ENCODE data around the gene SYPL1.

Gene SYPL1

GRCh38 chr7:106058928-106059324 is 53.2 kb downstream of the SYPL1 start:
- H3K36me3 ChIP-seq (ENCODE audit: insufficient read depth, low read length), result no peaks in the 10 kb centered on the region
- peaks cover 4% of the 10 kb centered on the region for H3K4me1 ChIP-seq (ENCODE audit: control insufficient read depth, insufficient read depth, low read length, unreplicated experiment)
- no peak overlapping the region for H2AFZ ChIP-seq (ENCODE audit: low read length, unreplicated experiment)
- no peak overlapping the region for H3K4me3 ChIP-seq (ENCODE audit: low read depth, low read length)
- H3K27ac ChIP-seq (ENCODE audit: low read depth, low read length), result no peak overlapping the region
- 0 out of 2 replicates have a peak, but pooled peaks cover 4% of the 10 kb centered on the region for H3K27me3 ChIP-seq (ENCODE audit: insufficient read depth, low read length)
- H3K79me2 ChIP-seq (ENCODE audit: control insufficient read depth, insufficient read depth, low read length, unreplicated experiment), result no peaks in the 10 kb centered on the region

GRCh38 chr7:106057962-106058927 is 53.9 kb downstream of the SYPL1 start:
- Histone ChIP-seq H3K36me3 (ENCODE audit: insufficient read depth, low read length) (no peaks in the 10 kb centered on the region), H3K27me3 (ENCODE audit: insufficient read depth, low read length) (0 out of 2 replicates have a peak, but pooled peaks cover 6% of the 10 kb centered on the region), H3K4me3 (ENCODE audit: low read depth, low read length) (no peak overlapping the region), H2AFZ (ENCODE audit: low read length, unreplicated experiment) (no peak overlapping the region), H3K4me1 (ENCODE audit: control insufficient read depth, insufficient read depth, low read length, unreplicated experiment) (peaks cover 4% of the 10 kb centered on the region), H3K79me2 (ENCODE audit: control insufficient read depth, insufficient read depth, low read length, unreplicated experiment) (no peaks in the 10 kb centered on the region), H3K27ac (ENCODE audit: low read depth, low read length) (no peak overlapping the region)

- H3K4me1 ChIP-seq (ENCODE audit: control insufficient read depth, insufficient read depth, low read length, unreplicated experiment), result peaks cover 4% of the 10 kb centered on the region
- H3K4me3 ChIP-seq (ENCODE audit: low read depth, low read length), result no peak overlapping the region
- 0 out of 2 replicates have a peak, but pooled peaks cover 6% of the 10 kb centered on the region for H3K27me3 ChIP-seq (ENCODE audit: insufficient read depth, low read length)
- H3K36me3 ChIP-seq (ENCODE audit: insufficient read depth, low read length), result no peaks in the 10 kb centered on the region
- no peaks in the 10 kb centered on the region for H3K79me2 ChIP-seq (ENCODE audit: control insufficient read depth, insufficient read depth, low read length, unreplicated experiment)
- no peak overlapping the region for H2AFZ ChIP-seq (ENCODE audit: low read length, unreplicated experiment)
- H3K27ac ChIP-seq (ENCODE audit: low read depth, low read length), result no peak overlapping the region
These were observed 54.7 kb downstream of the SYPL1 start for GRCh38 chr7:106057204-106057961.

GRCh38 chr7:106056513-106057203 is 55.5 kb downstream of the SYPL1 start:
- Histone ChIP-seq H3K79me2 (ENCODE audit: control insufficient read depth, insufficient read depth, low read length, unreplicated experiment) (no peaks in the 10 kb centered on the region), H3K27ac (ENCODE audit: low read depth, low read length) (no peak overlapping the region), H3K27me3 (ENCODE audit: insufficient read depth, low read length) (0 out of 2 replicates have a peak, but pooled peaks cover 6% of the 10 kb centered on the region), H3K36me3 (ENCODE audit: insufficient read depth, low read length) (no peaks in the 10 kb centered on the region), H3K4me1 (ENCODE audit: control insufficient read depth, insufficient read depth, low read length, unreplicated experiment) (peaks cover 4% of the 10 kb centered on the region), H3K4me3 (ENCODE audit: low read depth, low read length) (no peak overlapping the region), H2AFZ (ENCODE audit: low read length, unreplicated experiment) (no peak overlapping the region)

GRCh38 chr7:106054971-106055532 is 57.1 kb downstream of the SYPL1 start:
- Histone ChIP-seq H3K79me2 (ENCODE audit: control insufficient read depth, insufficient read depth, low read length, unreplicated experiment) (no peaks in the 10 kb centered on the region), H3K27me3 (ENCODE audit: insufficient read depth, low read length) (0 out of 2 replicates have a peak, but pooled peaks cover 6% of the 10 kb centered on the region), H3K4me1 (ENCODE audit: control insufficient read depth, insufficient read depth, low read length, unreplicated experiment) (peaks cover 14% of the 10 kb centered on the region), H2AFZ (ENCODE audit: low read length, unreplicated experiment) (no peak overlapping the region), H3K27ac (ENCODE audit: low read depth, low read length) (no peak overlapping the region), H3K36me3 (ENCODE audit: insufficient read depth, low read length) (no peaks in the 10 kb centered on the region), H3K4me3 (ENCODE audit: low read depth, low read length) (no peak overlapping the region)

GRCh38 chr7:106054156-106054910 is 57.8 kb downstream of the SYPL1 start:
- peaks cover 14% of the 10 kb centered on the region for H3K4me1 ChIP-seq (ENCODE audit: control insufficient read depth, insufficient read depth, low read length, unreplicated experiment)
- H3K27ac ChIP-seq (ENCODE audit: low read depth, low read length), result no peak overlapping the region
- H2AFZ ChIP-seq (ENCODE audit: low read length, unreplicated experiment), result no peak overlapping the region
- H3K4me3 ChIP-seq (ENCODE audit: low read depth, low read length), result no peak overlapping the region
- H3K27me3 ChIP-seq (ENCODE audit: insufficient read depth, low read length), result 0 out of 2 replicates have a peak, but pooled peaks cover 6% of the 10 kb centered on the region
- H3K79me2 ChIP-seq (ENCODE audit: control insufficient read depth, insufficient read depth, low read length, unreplicated experiment), result no peaks in the 10 kb centered on the region
- no peaks in the 10 kb centered on the region for H3K36me3 ChIP-seq (ENCODE audit: insufficient read depth, low read length)

- H3K4me3 ChIP-seq (ENCODE audit: low read depth, low read length), result no peak overlapping the region
- peaks cover 14% of the 10 kb centered on the region for H3K4me1 ChIP-seq (ENCODE audit: control insufficient read depth, insufficient read depth, low read length, unreplicated experiment)
- no peak overlapping the region for H3K27ac ChIP-seq (ENCODE audit: low read depth, low read length)
These were observed 59.0 kb downstream of the SYPL1 start for GRCh38 chr7:106053109-106053508.

GRCh38 chr7:106052681-106053080 is 59.4 kb downstream of the SYPL1 start:
- no peak overlapping the region for H3K4me3 ChIP-seq (ENCODE audit: low read depth, low read length)
- H3K27me3 ChIP-seq (ENCODE audit: insufficient read depth, low read length), result 0 out of 2 replicates have a peak, but pooled peaks cover 6% of the 10 kb centered on the region
- H2AFZ ChIP-seq (ENCODE audit: low read length, unreplicated experiment), result no peak overlapping the region
- H3K4me1 ChIP-seq (ENCODE audit: control insufficient read depth, insufficient read depth, low read length, unreplicated experiment), result peaks cover 14% of the 10 kb centered on the region
- no peak overlapping the region for H3K27ac ChIP-seq (ENCODE audit: low read depth, low read length)
- H3K79me2 ChIP-seq (ENCODE audit: control insufficient read depth, insufficient read depth, low read length, unreplicated experiment), result no peaks in the 10 kb centered on the region
- H3K36me3 ChIP-seq (ENCODE audit: insufficient read depth, low read length), result no peaks in the 10 kb centered on the region

More at GRCh38 chr7:106053109-106053508, 59.0 kb downstream of the SYPL1 start:
- no peaks in the 10 kb centered on the region for H3K36me3 ChIP-seq (ENCODE audit: insufficient read depth, low read length)
- no peak overlapping the region for H2AFZ ChIP-seq (ENCODE audit: low read length, unreplicated experiment)
- no peaks in the 10 kb centered on the region for H3K79me2 ChIP-seq (ENCODE audit: control insufficient read depth, insufficient read depth, low read length, unreplicated experiment)
- H3K27me3 ChIP-seq (ENCODE audit: insufficient read depth, low read length), result 0 out of 2 replicates have a peak, but pooled peaks cover 6% of the 10 kb centered on the region

- Histone ChIP-seq H3K79me2 (ENCODE audit: control insufficient read depth, insufficient read depth, low read length, unreplicated experiment) (no peaks in the 10 kb centered on the region), H3K36me3 (ENCODE audit: insufficient read depth, low read length) (no peaks in the 10 kb centered on the region), H3K27ac (ENCODE audit: low read depth, low read length) (no peak overlapping the region), H3K4me3 (ENCODE audit: low read depth, low read length) (no peak overlapping the region), H2AFZ (ENCODE audit: low read length, unreplicated experiment) (no peak overlapping the region), H3K27me3 (ENCODE audit: insufficient read depth, low read length) (peaks cover 16% of the 10 kb centered on the region; the same call in 1 of the 2 replicates), H3K4me1 (ENCODE audit: control insufficient read depth, insufficient read depth, low read length, unreplicated experiment) (peaks cover 10% of the 10 kb centered on the region)
These were observed 61.4 kb downstream of the SYPL1 start for GRCh38 chr7:106050746-106051117.

Measured in ACC112 (cell line).